ENCODE results near the gene CEACAM4.
A peak's percentile ranks its signal among the peaks of the same experiment; 100 is the strongest.
"Not testable (repeated sequence)": the region's sequence is repeated elsewhere in the genome, so short reads cannot be mapped to it uniquely, and the experiment has no call there.

Gene CEACAM4

DNA sequence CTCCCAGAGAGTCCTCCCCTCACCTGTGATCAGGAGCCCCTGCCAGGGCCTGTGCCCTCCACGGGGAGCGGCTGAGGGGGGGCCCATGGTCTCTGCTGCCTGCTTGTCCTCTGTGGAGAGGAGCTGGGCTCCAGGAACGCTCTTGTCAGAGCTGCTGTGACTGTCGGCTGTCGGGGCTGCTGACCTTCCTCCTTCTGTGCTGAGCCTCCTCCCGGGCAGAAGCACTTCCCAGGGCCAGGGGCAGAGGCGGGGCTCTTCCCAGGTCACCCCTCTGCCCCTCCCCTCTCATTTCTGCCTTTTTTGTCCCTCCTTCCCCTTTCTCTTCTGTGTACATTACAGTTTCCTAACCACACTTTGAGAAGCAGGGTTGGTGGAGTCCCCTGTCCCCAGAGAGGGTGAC lies at the start of gene CEACAM4:
Gene CEACAM4, minus strand, starts transcription at position 198 of the 400 bp plus-strand sequence. Its CDS starts 111 bp downstream, at position 87.
- DNase-seq (ENCODE audit: low read depth), result no peak

GRCh38 chr19:41671486-41671885 lies 44.6 kb upstream of the CEACAM4 start:
- no peak for DNase-seq (ENCODE audit: low read depth)

- no peak for DNase-seq (ENCODE audit: low read depth)
These were observed 43.9 kb upstream of the CEACAM4 start for GRCh38 chr19:41670755-41671154.

DNA sequence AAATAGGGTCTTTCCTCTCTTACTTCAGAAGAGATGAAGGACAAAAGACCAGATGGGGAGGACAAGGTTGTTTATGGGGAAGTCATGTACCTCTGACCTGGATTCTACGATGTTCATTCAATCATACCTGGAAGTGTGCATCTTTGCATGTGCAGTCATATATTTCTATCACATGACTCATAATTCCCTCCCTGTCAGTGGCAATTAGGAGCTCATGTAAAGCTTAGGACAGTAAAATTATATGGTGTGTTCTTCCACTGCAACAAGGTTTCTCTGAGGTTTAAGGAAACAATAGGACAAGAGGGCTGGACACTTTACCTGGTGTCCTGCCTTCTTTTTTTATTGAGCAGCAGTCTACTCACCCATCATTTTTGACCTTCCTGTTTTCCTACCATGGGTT lies 41.4 kb upstream of the CEACAM4 start:
- DNase-seq (ENCODE audit: low read depth), result no peak

GRCh38 chr19:41666075-41666474 lies 39.2 kb upstream of the CEACAM4 start:
- no peak for DNase-seq (ENCODE audit: low read depth)

GRCh38 chr19:41657157-41657556 lies 30.3 kb upstream of the CEACAM4 start:
- no peak for DNase-seq (ENCODE audit: low read depth)

- not testable (repeated sequence) for DNase-seq (ENCODE audit: low read depth)
These were observed 29.9 kb upstream of the CEACAM4 start for GRCh38 chr19:41656756-41657155.

DNA sequence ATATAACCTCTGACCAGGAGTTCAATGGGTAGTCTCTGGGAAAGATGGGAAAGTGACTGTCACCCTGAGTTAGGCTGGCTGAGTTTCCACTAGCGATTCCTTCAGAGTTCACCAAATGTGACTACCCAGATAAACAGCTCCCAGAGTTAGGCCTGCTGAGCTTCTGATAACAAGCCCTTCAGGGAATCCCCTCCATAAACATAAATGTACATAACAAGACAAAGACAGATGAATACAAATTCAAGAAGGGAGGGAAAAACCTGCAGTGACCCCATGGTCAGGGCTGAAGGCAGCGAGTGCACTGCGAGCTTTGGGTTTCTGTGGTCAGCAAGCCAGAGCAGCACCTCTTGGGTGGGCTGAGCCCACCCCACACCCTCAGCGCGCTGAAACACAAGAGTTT lies 25.4 kb upstream of the CEACAM4 start:
- no peak for DNase-seq (ENCODE audit: low read depth)

GRCh38 chr19:41649827-41650226 lies 23.0 kb upstream of the CEACAM4 start:
- DNase-seq (ENCODE audit: low read depth), result no peak

GRCh38 chr19:41646589-41647204 lies 19.8 kb upstream of the CEACAM4 start:
- DNase-seq (ENCODE audit: low read depth), result peak; percentile 6

- DNase-seq (ENCODE audit: low read depth), result peak; percentile 26
These were observed 15.1 kb upstream of the CEACAM4 start for GRCh38 chr19:41641879-41642485.

DNA sequence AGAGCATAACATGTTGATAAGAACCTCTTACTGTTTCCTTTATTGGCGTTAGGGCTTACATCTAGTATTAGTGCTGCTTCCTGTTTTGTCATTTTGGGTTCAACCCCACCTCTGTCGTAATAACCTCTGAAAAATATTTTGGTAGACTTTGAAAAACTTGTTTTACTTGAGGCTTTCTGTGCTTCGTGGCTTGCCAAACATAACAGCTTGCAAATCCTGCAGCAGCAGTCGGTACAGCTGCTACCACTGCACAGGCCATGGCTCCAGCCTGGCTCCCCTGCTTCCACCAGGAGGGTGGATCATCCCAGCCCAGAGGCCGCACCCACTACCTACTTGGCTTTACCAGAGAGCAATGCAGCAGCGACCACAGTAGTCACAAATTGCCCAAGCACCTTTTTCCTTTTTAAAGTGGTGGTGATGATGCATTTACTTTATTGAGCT lies 11.8 kb upstream of the CEACAM4 start:
- DNase-seq (ENCODE audit: low read depth), result no peak

DNA sequence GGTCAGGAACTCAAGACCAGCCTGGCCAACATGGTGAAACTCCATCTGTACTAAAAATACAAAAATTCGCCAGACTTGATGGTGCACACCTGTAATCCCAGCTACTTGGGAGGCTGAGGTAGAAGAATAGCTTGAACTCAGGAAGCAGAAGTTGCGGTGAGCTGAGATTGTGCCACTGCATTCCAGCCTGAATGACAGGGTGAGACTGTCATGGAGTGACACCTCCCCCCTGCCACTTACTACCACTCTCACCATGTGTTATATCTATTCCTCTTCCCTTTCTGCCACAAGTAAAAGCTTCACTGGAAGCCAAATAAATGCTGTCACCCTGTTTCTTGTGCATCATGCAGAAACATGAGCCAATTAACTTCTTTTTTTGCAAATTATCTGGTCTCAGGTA lies 10.6 kb upstream of the CEACAM4 start:
- DNase-seq (ENCODE audit: low read depth), result no peak

- no peak for DNase-seq (ENCODE audit: low read depth)
These were observed 1.2 kb upstream of the CEACAM4 start for GRCh38 chr19:41627966-41628675.

DNA sequence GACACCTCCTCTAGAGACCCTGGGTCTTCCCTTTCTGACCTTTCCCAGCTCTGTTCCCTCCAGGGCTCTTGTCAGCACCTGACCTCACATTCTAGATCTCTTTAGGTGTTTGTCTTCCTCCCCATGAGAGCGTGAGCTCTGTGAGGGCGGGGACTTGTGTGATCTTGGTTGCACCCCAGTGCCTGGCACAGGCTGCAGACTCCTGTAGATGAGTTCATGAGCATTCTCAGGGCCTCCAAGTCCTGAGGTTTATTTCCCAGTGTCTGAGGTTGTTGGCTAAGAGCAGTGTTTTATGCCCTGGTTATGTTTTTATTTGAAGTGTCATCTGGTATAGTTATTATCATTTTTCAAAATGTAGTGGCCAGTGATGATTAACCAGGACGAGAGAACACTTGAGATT lies 596 bp downstream of the CEACAM4 start:
- no peak for DNase-seq (ENCODE audit: low read depth)

DNA sequence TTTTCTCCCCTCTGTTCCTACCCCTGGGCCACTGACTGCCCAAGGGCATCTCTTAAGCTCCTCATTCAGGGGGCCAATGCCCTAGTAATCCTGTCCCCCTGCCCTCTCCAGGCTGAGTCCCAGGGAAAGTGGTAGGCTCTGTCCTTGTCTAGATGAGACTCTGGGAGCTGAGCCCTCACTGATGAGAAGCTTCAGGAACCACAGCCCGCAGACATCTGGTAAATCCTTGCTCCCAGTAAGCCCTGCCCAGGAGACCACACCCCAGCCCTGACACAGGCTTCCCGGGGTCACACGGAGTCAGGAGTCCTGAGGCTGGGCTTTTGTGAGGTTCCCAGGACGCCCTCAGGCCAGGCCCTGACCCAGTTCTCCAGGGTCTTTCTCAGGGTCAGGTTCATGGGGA lies 1.9 kb downstream of the CEACAM4 start:
- DNase-seq (ENCODE audit: low read depth), result no peak

DNA sequence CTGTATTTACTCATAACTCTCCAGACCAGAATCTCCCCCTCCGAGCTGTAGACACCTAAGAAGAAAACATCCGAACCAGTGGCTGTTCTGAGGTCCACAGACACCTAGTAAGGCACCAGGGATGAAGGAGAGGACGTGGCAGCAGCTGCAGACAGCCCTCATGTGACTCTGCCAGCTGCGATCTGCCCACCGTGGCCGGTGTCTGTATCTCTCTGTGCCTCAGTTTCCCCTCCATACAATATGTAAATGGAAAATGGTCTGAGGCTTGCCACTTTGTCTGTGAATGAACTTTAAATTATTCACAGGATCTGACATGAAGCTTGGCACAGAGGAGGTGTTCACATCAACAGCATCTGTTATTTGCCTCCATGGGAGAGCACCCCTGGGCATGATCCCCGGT lies 2.4 kb downstream of the CEACAM4 start:
- no peak for DNase-seq (ENCODE audit: low read depth)

- no peak for DNase-seq (ENCODE audit: low read depth)
These were observed 3.5 kb downstream of the CEACAM4 start for GRCh38 chr19:41623360-41623759.

DNA sequence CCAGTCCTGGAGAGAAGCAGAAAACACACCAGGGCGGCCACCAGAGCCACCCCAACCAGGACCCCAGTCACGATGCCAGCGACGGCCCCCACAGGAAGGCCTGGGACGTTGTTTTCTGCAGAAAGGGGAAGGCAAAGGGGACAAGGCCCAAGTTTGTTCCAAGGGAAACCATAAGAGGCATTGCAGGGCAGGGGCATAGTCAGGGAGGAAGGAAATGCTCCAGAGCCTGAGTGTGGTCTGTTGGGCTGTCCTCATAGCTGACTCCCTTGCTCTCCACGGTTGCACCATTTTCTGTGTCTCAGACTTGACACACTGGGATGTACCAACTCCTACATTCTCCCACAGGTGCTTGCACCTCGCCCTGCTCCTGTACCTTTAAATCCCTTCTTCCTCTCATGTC lies 5.2 kb downstream of the CEACAM4 start:
- DNase-seq (ENCODE audit: low read depth), result no peak

DNA sequence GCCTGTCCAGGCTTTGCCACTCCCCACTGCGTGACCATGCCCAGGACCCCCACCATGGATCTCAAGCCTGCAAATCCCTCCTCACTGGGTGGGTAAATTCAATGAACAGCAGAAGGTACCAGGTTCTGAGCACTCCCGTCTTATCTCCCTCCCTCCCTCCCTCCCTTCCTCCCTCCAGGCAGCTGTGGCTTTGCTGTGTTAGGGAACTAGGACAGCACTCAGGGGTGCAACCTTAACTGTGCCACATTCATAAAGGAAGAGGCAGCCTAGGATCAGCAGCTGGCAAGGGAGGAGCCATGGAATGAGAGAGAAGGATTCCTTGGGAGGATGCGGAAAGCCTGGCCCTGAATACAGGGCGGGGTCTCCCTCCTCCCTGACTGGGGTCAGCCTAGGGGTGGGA lies 5.6 kb downstream of the CEACAM4 start:
- DNase-seq (ENCODE audit: low read depth), result no peak

- DNase-seq (ENCODE audit: low read depth), result no peak
These were observed 6.7 kb downstream of the CEACAM4 start for GRCh38 chr19:41620171-41620570.

DNA sequence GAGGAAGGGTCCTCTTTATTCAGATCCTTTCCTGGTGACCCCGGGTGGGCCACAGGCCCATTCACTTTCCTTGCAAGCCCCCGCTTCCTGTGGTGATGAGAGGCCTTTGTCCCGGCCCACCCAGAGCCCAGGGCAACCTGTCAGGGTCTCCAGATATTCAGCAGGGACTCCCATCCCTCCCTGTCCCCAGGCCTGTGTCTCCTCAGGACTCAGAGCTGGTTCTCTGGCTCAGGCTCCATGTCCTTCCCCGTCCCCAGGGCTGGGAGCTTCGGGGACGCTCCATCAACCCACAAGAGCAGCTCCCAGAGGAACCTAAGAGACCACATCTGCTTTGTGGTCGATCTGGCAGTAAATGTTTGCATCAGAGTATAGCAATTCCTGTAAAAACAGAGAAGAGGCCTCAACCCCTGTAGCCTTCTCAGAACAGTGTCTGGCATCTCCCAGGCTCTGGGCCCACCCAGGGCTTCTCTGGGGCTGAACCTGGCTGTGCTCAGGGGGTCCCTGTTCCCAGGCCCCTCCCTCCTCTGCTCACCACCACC lies 7.8 kb downstream of the CEACAM4 start:
- DNase-seq (ENCODE audit: low read depth), result no peak
